HG03139 (cell line): Measurements from ENCODE around the gene QSER1.
A peak's percentile ranks its signal among the peaks of the same experiment; 100 is the strongest.

Experiments
- ATAC-seq: cut with Tn5 transposase; IDR thresholded peaks from one replicate; pipeline ENCODE4 v1.9.1; 2021; ENCODE audit not compliant: unreplicated experiment

QSER1 gene

DNA sequence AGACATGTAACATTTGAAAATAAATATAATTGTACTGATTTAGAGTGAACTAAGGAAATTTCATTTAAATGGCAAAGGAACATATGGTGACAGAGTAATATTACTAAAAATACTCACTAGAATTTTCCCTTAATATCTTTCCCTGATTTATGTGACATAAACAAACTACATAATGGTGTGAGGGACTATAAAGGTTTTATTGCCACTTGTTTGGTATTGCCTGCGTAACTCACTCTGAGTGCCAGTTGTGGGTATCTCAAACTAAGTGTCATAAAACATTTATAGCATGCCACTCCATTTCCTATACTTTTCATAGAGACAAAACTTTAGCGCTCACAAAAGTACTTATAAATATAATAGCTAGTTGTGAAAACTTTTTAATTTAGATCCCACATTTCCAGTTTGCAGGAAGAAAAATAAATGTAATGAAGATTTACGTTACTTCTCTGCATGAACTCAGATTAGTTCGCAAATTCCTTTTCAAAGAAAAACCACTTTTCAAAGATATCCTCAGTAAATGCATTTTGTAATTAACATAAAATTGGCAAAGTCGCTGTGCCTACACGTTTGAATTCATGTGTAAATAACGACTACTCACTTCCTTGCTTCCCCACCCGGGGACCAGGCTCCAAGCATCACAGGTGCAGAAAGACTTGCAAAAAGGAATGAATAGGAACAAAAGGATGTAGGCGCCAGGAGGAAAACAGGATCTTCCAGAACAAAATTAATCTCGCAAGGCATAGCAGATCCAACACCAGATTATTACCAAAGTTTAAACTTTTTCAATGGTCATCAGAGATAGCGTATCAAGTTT, 1.6 kb upstream of the QSER1 start:
- no peak for ATAC-seq

DNA sequence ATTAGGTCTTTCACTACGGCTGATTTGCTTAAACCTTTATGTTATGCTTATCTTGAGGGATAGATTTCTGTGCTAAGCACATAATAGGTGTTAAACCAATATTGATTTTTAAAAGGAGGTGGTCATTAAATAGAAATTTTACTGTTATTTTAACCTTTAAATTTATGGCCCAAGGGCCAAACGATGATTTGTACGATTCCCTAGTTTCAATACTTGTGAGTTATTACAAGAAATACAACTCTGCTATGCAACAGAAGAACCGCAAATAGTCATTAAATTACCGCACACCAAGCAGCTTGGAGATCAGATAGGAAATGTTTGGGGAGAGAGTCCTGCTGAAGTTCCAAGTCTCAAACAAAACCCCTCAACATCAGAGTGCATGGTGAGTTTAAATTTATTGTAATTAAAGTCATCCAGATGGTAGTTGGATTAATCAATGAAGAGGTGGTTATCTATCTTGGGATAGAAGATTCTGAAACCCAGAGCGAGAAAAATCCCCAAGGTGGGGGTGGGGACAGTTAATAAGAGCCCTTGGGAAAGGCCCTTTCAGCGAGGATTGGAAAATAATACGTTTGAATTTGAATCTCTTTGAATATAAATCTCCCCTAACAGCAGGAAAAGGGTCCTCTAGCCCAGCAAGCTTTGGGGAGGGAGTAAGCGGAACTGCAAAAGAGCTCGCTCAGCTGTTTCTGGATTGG, 805 bp upstream of the QSER1 start:
- ATAC-seq = no peak

DNA sequence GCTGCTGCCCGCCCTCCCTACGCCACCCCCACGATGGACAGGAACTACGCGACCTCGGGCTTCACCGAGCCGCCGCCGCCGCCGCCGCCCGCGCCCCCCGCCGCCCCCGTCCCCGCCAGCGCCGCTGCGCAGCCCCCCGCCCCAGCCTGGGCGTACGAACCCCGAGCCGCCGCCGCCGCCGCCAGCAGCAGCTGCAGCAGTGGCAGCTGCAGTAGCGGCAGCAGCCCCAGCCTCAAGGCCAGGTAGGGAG, 407 bp downstream of the QSER1 start:
- ATAC-seq = no peak

DNA sequence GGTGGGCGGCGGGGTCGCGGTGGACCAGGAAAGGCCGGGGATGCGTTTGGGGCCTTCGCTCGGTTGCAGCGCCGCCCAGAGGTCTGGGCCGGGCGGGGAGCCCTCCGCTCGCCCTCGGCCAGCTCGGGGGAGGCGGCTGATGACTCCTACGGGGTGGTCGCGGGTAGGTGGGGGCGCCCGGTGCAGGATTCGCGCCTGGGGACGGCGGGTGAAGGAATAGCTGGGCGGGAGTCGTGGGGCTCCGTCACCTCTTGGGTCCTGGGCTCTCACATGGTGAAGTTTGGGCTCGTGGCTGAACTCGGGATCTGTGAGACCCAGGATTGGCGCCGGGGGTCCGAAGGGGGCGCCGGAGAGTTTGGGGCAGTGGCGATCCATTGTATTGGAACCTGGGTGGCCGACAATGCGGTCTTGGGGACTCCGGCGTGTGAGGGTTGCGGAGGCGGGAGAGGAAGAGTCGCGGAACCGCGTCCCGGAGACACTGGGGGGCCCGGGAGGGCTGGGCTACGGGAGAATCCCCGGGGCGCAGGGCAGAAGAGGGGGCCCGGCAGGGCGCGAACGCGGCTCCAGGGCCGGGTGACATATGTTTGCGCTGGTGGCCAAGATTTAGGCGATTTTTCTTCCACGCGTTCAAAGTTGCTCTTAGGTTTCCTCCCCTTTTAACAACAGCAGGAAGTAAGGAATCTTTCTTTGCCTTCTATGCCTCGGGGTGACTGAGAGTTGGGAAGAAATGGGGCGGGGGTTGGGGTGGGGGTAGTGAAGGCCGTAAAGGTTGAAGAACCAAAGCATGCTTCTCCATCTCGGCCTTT, 935 bp downstream of the QSER1 start:
- peak; percentile 31 for ATAC-seq

DNA sequence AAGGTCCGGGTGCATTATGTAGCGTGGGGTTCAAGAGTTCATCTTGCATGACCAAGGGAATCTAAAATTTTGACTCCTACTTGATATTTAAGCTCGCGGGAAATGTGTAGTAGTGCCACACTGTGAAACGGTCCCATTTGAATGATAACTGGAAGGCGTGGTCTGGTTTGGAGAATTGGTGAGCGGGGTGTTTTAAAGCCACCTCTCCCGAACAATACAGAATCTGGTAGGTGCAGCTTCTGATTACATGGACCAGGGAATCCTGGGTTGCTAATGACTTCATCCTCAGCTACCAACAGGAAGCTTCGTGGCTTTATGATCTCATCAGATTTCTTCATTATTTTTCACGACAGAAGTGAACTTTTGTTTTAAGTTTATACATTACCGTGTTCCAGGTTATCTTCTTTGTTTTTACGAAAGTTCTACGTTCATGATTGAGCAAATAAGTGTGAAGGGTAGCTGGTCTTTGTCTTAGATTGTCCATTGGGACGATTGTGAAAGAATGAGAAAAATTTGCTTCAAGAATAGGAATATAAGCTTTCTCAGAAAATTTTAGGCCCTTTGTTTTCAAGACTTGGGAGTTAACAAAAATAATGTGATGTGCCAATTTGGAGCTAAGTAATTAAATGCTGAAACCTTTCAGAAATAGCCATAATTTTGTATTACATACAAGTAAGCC, 1.7 kb downstream of the QSER1 start:
- ATAC-seq = no peak

DNA sequence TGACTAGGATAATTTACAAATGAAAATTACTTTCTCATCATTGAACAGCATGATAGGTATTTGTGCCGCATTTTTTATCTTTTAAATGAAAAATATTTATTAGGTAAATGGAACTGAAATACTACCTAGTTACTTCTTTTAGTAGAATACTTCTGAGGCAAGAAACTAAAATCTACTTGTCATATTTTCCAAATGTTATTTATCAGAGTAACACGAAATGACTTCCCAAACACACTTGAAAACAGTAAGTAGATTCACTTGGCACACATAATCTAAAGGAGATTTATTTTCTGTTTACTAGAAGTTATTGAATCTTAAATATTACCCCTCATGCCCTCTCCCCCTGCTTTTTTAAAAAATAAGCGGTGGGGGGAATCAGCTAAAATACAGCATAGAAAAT, 2.3 kb downstream of the QSER1 start:
- ATAC-seq = no peak

DNA sequence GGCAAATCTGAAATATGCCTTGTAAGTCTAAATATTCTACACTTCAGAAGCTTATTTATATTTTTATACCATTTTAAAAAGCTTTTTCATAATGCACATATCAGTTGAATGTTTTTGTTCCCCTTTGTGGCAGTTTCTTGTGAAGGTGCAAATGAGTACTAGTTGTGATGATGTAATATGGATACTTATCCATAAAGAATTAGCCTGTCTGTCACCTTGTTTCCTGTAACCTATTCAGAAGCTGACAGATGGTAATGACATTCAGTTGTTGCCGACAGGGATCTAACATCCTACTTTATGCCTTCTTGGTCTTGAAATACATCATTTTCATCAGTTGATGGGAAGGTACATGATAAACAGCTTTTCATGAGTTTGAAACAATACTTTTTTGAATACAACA, 2.9 kb downstream of the QSER1 start:
- ATAC-seq = no peak

DNA sequence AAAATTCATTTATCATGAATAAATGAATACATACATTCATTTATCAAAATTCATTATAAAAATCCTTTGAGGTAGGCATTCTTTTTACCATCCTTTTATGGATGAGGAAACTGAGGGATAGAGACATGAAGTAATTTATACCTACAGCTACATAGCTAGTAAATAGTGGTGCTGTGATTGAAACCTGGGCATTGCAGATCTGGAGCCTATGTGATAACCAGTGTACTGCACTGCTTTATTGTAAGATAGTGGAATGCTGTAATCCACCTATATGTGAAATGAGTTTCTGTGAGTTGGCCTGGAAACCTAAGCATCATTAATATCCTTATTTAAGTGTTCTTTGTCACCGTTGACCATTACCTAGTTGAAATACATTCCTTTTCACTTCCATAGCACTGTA, 4.5 kb downstream of the QSER1 start:
- ATAC-seq = no peak

DNA sequence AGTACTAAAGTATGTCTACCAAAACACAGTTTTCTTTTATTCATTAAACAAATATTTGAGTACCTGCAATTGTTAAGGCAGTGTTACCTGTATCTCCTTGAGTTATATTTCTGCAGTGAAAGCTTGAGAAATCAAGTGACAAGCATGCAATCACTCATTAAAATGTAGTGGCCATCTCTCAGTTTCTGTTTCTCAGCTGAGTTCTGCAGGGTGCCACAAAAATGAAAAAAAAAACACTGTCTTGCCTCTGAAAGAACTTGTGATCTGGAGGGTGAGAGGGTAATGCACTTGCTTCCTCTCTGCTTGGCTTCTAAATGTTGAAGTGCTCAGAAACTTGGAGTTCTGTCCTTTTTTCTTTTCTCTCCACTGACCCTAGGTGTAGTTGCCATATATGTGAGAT, 6.8 kb downstream of the QSER1 start:
- peak; percentile 60 for ATAC-seq

DNA sequence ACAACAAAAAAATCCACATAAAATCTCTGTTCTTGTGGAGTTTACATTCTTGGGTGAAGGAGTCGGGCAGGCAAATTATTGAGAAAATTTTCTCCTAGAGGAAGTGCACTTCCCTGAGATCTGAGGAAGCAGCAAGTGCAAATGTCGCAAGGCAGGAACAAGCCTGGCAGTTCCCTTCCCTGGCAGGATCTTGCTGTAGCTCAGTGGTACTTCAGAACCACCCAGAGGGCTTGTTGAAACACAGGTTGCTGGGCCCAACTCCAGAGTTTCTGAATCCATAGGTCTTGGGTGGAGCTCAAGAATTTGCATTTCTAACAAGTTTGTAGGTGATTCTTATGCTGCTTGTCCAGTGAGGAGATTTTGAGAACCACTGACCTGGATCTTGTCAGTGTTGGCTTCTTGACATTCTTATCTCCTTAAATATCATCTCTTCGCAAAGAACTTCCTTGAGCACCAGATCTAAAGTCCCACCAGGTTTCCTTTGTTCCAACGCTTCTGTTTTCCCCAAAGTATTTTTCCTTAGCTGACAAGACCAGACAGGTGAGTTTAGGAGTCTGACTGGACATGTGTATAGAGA, 9.6 kb downstream of the QSER1 start:
- ATAC-seq = no peak

DNA sequence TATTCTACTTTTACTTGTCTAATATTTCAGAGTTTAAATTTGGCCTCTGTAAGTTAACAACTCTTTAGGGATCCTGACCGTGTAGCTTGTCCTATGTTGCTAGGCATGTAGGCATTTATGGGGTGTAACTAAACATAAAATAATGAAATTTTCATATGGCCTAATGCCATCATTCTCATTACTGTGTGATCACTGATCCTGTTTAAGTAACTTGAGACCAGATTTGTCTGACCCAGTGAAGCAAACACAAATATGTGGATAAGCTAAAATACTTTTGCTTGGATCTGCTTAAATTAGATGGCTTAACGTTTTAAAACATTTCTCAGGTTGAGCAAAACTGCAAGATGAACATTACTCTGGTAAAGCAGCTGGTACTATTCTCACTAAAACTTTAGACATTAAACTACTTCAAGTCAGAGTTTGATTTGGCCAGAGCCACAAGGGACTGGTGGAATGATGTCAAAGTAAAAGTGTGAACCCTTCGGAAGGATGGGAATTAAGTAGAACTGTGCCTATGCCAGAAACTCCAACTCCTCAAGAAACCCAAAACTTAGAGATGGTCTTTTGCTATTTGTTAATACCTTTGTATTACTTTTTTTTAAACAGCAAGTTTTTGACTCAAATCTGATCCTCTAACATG, 12.5 kb downstream of the QSER1 start:
- ATAC-seq = no peak

DNA sequence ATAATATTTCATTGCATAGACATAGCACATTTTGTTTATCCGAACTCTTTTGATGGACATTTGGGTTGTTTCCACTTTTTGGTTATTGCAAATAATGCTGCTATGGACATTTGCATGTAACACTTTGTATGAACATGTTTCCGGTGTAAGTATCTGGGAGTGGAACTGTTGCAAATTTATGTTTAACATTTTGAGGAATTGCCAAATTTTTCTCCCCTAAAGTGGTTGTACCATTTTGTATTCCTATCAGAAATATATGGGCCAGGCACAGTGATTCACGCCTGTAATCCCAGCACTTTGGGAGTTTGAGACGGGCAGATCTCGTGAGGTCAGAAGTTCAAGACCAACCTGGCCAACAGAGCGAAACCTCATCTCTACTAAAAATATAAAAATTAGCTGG, 16.0 kb downstream of the QSER1 start:
- ATAC-seq = no peak

DNA sequence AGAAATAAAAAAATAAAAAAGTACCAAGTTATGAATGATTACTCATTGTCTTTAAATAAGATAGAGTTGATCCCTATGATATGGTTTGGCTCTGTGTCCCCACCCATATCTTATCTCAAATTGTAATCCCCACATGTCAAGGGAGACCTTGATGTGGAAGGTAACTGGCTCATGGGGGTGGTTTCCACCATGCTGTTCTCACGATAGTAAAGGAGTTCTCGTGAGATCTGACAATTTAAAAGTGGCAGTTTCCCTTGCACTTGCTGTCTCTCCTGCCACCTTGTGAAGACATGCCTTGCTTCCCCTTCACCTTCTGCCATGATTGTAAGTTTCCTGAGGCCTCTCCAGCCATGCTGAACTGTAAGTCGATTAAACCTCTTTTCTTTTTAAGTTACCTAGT, 18.8 kb downstream of the QSER1 start:
- ATAC-seq = no peak

DNA sequence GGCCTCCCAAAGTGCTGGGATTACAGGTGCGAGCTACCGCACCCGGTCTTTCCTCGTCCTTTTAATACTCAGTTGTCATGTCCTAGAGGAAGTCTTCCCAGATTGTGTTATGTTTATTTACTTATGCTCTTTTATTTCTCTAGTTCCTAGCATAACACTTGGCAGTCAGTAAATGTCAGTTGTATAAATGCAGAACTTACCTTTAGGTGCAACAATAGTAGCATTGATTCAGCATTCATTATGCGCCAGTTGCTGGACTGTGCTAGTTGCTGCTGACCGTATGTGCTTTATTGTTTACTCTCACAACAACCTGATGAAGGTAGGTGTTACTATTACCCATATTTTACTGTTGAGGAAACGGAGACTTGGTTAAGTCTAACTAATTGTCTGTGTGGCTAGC, 20.8 kb downstream of the QSER1 start:
- ATAC-seq = no peak

DNA sequence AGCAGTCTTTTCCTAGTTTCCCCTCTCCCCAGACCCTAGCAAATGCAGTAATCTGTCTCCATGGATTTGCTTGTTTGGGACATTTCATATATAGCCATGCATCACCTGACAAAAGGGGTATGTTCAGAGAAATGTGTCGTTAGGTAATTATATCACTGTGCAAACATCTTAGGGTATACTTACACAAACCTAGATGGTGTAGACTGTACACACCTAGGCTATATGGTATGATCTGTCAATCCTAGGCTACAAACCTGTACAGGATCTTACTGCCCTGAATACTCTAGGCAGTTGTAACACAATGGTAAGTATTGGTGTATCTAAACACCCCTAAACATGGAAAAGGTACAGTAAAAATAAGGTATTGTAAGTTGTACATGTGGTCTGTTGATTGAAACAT, 23.8 kb downstream of the QSER1 start:
- ATAC-seq = no peak

DNA sequence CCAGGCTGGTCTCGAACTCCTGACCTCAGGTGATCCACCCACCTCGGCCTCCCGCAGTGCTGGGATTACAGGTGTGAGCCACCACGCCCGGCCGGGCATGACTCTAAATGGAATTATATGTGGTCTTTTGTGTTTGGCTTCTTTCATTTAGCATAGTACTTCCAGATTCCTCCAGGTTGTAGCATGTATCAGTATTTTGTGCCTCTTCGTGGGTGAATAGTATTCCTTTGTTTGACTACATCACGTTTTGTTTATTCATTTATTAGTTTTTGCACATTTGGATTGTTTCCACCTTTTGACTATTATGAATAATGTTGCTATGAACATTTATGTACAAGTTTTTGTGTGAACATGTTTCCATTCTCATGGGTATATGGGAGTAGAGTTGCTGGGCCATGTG, 24.4 kb downstream of the QSER1 start:
- ATAC-seq = no peak

DNA sequence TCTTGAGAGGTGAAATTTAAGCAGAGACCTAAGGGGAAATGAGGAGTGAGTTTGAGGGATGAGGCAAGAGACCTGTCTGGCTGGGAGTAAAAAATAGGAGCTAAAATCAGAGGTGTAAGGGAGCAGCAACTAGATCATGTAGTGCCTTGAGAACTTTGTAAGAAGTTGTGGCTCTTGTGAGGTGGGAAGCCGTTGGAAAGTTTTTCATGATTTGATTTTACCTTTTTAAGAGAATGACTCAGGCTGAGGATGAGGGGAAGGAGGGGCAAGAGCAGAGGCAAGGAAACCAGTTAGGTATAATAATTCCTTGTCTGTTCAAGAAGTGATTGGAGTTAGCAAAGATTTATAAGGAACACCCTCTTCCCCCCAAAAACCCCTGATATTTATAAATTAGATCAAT, 25.8 kb downstream of the QSER1 start:
- ATAC-seq = no peak

DNA sequence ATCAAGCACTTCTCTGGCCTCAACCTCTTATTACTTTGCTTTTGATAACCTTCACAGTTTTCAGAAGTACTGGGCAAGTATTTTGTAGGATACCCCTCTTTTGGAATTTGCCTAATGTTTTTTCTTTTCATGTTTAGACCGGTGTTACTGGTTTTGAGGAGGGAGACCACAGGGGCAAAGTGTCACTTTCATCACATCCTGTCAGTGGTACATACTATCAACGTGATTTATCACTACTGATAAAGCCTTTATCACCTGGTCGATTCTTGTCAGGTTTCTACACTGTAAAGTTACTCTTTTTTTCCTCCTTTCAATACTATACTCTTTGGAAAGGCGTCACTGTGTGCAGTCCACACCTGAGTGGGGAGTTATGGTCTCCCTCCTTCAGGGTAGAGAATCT, 26.7 kb downstream of the QSER1 start:
- ATAC-seq = no peak

DNA sequence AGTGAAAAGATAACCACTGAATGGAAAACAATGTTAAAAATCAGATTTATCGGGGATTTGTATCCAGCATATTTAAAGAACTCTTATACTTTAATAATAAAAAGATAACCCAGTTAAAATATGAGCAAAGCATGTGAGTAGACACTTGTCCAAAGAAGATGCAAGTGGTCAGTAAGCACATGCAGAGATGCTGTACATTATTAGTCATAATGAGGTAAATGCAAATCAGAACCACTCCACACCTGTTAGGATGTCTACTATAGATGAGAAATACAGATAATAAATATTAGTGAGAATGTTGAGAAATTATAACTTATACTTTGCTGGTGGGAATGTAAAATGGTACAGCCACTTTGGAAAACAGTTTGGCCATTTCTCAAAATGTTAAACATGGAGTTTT, 28.0 kb downstream of the QSER1 start:
- ATAC-seq = no peak

DNA sequence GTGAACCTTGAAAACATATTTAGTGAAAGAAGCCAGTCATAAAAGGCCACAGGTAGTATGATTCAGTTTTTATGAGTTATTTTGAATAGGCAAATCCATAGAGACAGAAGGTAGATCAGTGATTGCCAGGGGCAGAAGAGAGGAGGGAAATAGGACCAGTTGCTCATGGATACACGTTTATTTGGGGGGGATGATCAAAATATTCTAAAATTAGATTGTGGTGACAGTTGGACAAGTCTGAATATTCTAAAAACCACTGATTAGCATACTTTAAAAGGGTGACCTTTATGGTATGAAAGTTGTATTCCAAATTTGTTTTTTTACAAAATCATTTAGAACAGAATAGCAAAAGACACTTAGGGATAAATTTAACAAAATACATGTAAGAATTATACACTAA, 28.6 kb downstream of the QSER1 start:
- no peak for ATAC-seq

DNA sequence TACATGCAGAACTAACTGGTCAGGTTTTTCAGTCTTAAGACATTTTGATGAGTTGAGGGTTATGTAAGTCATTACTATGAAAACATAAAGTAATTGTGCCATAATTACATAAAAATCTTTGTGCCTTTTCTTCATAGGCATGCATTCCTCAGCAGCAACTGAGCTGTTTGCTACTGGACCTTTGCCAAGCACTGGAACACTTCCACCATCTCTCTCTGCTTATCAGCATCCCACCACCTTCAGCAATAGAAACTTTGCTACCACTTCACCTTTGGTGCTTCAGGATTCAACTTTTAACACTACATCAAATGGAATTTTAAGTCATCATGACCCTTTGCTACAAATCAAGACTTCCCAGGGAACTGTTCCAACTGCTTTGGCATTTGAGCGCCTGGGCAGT, 39.0 kb downstream of the QSER1 start:
- ATAC-seq = no peak
